Activated T-cell treated with anti-CD3 and anti-CD28 coated beads, Interleukin-2, amount 50 U/mL, for 4 hours (primary cell): Measurements from ENCODE around the gene SPTA1. TPM values are rescaled to one million over a fixed set of nuclear protein-coding genes. Genes with fewer than 3 reads are reported as not detected.

Source experiments
- ATAC-seq, 2 donors: fragments of 200-7000 bp; cut with Tn5 transposase; one replicate each; pipeline ENCODE4 v1.10.0; 2021
- DNase-seq: peaks from one replicate; pipeline ENCODE4 v3.0.0-alpha.2; 2020
- H3K27me3 Mint-ChIP-seq: one replicate; pipeline ENCODE4 v1.8.0; 2021; ENCODE audit warnings: low read depth, mixed read lengths
- H3K36me3 Mint-ChIP-seq: one replicate; pipeline ENCODE4 v1.8.0; 2022; ENCODE audit warnings: mixed read lengths; ENCODE audit not compliant: insufficient read depth
- H3K4me1 Mint-ChIP-seq: one replicate; pipeline ENCODE4 v1.8.0; 2021; ENCODE audit warnings: low read depth, mixed read lengths
- H3K4me3 Mint-ChIP-seq: one replicate; pipeline ENCODE4 v1.8.0; 2021; ENCODE audit warnings: mild to moderate bottlenecking, moderate library complexity, mixed read lengths
- H3K9me3 Mint-ChIP-seq: one replicate; pipeline ENCODE4 v1.8.0; 2021; ENCODE audit warnings: mixed read lengths
- total RNA-seq, 3 donors: library from RNA; stranded (reverse); gene quantifications; one replicate each; pipeline ENCODE4 v1.2.1, GENCODE V29; 2021

The SPTA1 gene
- total RNA-seq, 3 donors from 2014 or later: 0.40 TPM; not detected in 1

GRCh38 chr1:158652721-158653334 is 33.7 kb downstream of the SPTA1 start:
- Mint-ChIP-seq H3K9me3 (no peaks in the 10 kb centered on the region), H3K27me3 (no peaks in the 10 kb centered on the region), H3K4me3 (no peak overlapping the region), H3K4me1 (peaks cover 11% of the 10 kb centered on the region), H3K36me3 (no peaks in the 10 kb centered on the region)
- ATAC-seq (no peak), DNase-seq (no peak)

- ATAC-seq (no peak), DNase-seq (no peak)
- Mint-ChIP-seq H3K36me3 (no peaks in the 10 kb centered on the region), H3K4me1 (peaks cover 21% of the 10 kb centered on the region), H3K9me3 (no peaks in the 10 kb centered on the region), H3K4me3 (no peak overlapping the region), H3K27me3 (no peaks in the 10 kb centered on the region)
These were observed 37.5 kb downstream of the SPTA1 start for GRCh38 chr1:158649052-158649451.

DNA sequence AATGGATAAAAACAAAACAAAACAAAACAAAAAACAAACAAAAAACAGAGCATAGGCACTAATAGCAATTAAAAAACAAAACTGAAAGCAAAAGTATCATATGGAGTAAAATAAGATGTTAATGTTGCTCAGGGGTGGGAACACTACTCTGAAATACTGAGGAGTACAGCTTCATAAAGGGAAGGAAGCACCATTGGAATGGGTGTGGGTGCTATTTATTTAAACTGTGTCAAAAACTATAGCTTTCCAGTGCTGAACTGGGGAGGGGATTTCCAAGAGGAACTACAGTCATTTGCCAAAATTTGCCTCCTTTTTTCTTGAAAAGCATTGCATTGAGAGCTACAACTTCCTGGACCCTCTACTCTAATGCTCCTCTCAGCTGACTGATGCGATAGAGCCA is 40.0 kb downstream of the SPTA1 start:
- no peaks in the 10 kb centered on the region for H3K9me3 Mint-ChIP-seq
- DNase-seq (no peak), ATAC-seq (no peak)
- no peaks in the 10 kb centered on the region for H3K36me3 Mint-ChIP-seq
- peaks cover 14% of the 10 kb centered on the region for H3K4me1 Mint-ChIP-seq
- H3K27me3 Mint-ChIP-seq: no peaks in the 10 kb centered on the region
- peak overlapping the region; percentile 7 for H3K4me3 Mint-ChIP-seq

- no peak overlapping the region for H3K4me3 Mint-ChIP-seq
- no peaks in the 10 kb centered on the region for H3K36me3 Mint-ChIP-seq
- H3K4me1 Mint-ChIP-seq: peaks cover 14% of the 10 kb centered on the region
- no peaks in the 10 kb centered on the region for H3K9me3 Mint-ChIP-seq
- no peak for ATAC-seq
- DNase-seq: no peak
- H3K27me3 Mint-ChIP-seq: no peaks in the 10 kb centered on the region
These were observed 42.1 kb downstream of the SPTA1 start for GRCh38 chr1:158644449-158644848.

DNA sequence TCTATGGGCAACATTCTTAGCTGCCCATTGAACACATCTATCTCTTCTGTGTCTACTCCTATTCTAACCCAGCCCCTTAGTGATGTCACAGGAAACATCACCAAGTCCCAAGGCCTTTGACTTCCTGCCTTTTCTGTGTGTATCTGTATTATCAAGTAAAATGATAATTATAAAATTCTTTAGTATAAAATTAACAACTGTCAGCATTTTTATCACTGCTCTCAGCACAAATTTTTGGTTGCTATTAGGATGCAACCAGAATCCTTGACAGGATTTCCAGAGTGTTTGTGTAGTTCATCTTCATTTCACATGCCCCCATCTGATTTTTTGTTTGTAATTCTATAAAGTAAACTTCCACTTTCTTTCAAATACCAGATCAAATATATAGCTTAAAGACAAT is 47.6 kb downstream of the SPTA1 start:
- no peak for ATAC-seq
- Mint-ChIP-seq H3K4me1 (no peaks in the 10 kb centered on the region), H3K4me3 (no peak overlapping the region), H3K27me3 (no peaks in the 10 kb centered on the region), H3K9me3 (no peaks in the 10 kb centered on the region), H3K36me3 (no peaks in the 10 kb centered on the region)
- DNase-seq: no peak

DNA sequence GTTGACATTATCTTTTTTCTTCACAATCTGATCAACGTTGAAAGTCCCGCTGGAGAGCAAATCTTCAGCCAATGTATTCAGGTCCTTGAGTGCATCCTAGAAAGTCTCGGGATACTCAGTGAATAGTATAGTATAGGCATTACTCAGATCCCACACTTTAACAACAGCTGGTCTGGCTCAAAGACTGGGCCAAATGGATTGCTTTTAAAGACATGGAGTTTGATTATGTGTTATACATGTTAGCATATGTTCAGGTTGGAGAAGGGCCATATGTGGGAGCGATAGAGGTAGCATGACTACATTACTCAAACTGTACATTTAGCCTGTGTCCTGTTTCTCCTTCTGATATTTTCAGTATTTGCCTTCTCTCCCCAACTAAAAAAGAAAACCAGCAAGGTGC is 48.4 kb downstream of the SPTA1 start:
- Mint-ChIP-seq H3K27me3 (no peaks in the 10 kb centered on the region), H3K36me3 (no peaks in the 10 kb centered on the region), H3K4me1 (no peaks in the 10 kb centered on the region), H3K9me3 (no peaks in the 10 kb centered on the region), H3K4me3 (no peak overlapping the region)
- ATAC-seq (no peak), DNase-seq (no peak)

GRCh38 chr1:158613764-158614163 is 72.8 kb downstream of the SPTA1 start:
- Mint-ChIP-seq H3K9me3 (no peaks in the 10 kb centered on the region), H3K4me3 (no peak overlapping the region), H3K27me3 (peaks cover 8% of the 10 kb centered on the region), H3K4me1 (no peaks in the 10 kb centered on the region), H3K36me3 (no peaks in the 10 kb centered on the region)
- no peak for DNase-seq
- no peak for ATAC-seq

GRCh38 chr1:158611916-158612315 is 74.6 kb downstream of the SPTA1 start:
- no peaks in the 10 kb centered on the region for H3K4me1 Mint-ChIP-seq

GRCh38 chr1:158607296-158607695 is 79.2 kb downstream of the SPTA1 start:
- Mint-ChIP-seq H3K9me3 (no peaks in the 10 kb centered on the region), H3K4me1 (no peaks in the 10 kb centered on the region), H3K36me3 (no peaks in the 10 kb centered on the region), H3K4me3 (no peak overlapping the region), H3K27me3 (no peaks in the 10 kb centered on the region)
- DNase-seq: no peak
- no peak for ATAC-seq

More at GRCh38 chr1:158611916-158612315, 74.6 kb downstream of the SPTA1 start:
- no peak for ATAC-seq
- no peak for DNase-seq
- Mint-ChIP-seq H3K27me3 (no peaks in the 10 kb centered on the region), H3K4me3 (no peak overlapping the region), H3K36me3 (no peaks in the 10 kb centered on the region), H3K9me3 (no peaks in the 10 kb centered on the region)

DNA sequence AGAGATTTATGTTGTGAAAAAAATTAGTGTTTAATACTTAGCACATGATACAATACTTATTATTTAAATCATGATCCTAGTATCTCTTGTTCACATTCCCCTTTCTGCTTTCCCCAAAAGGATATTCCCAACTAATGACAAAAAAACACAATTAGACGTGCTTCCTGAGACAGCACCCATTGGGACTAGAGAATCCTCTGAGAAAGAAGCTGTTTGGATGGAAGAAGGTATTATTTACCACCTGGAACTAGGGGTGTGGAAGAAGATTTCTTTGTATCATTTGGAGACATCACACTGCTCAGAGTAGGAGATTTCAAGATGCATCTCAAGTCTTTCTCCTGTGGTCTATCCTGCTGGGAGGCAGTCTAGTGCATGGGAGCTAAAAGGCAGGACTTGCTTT is 81.5 kb downstream of the SPTA1 start, which contains the start of gene OR10Z1:
Gene OR10Z1 (plus strand): TSS at position 301 of the 400 bp plus-strand sequence. CDS start 1,171 bp downstream, outside the sequence.
- DNase-seq (no peak), ATAC-seq (no peak)
- Mint-ChIP-seq H3K4me3 (no peak within 1 kb of the TSS), H3K4me1 (no peaks in the 10 kb centered on the region), H3K27me3 (no peaks in the 10 kb centered on the region), H3K36me3 (no peaks in the 10 kb centered on the region), H3K9me3 (peaks cover 4% of the 10 kb centered on the region)

GRCh38 chr1:158600735-158601134 is 85.8 kb downstream of the SPTA1 start:
- DNase-seq: no peak
- no peak for ATAC-seq
- Mint-ChIP-seq H3K27me3 (peaks cover 9% of the 10 kb centered on the region), H3K36me3 (peaks cover 2% of the 10 kb centered on the region), H3K9me3 (peaks cover 34% of the 10 kb centered on the region), H3K4me3 (no peak overlapping the region), H3K4me1 (no peaks in the 10 kb centered on the region)

DNA sequence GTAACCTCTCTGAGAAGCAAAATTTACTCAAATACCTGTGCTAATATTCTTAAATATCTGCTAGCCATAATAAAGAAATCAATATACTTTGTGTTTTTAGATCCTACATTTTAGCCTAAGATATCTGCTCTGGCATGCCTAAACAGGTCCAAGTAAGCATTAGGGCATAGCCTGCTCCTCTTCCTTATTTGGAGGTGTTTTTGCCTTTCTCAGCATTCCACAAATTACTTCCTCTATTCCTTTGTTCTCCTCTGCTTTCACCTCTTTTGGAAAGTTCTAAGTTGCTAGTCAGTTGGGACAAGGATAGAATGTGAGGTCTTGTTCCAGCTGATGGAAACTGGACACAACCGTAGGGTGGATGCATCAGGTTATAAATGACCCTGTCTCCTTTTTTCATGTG is 99.6 kb downstream of the SPTA1 start:
- H3K36me3 Mint-ChIP-seq: no peaks in the 10 kb centered on the region
- H3K4me3 Mint-ChIP-seq: no peak overlapping the region
- H3K4me1 Mint-ChIP-seq: no peaks in the 10 kb centered on the region
- H3K27me3 Mint-ChIP-seq: peaks cover 22% of the 10 kb centered on the region
- no peak for DNase-seq
- peaks cover 9% of the 10 kb centered on the region for H3K9me3 Mint-ChIP-seq
- no peak for ATAC-seq

DNA sequence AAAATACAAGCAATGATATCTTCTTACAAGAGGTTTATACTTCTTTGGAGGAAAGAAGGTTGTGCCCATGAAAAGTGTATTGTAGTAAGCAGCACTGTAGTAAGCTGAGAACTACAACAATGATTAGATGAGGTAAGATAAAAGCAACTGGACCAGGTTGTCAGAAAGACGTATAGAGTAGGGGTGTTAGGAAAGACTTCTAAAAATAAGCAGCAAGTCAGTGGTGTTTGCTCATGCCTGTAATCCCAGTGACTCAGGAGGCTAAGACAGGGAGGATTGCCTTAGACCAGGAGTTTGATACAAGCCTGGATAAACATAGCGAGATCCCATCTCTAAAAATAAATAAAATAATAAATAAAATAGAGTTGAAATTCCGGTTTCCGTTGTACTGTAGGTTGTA is 102.6 kb downstream of the SPTA1 start:
- ATAC-seq (no peak), DNase-seq (no peak)
- H3K9me3 Mint-ChIP-seq: peaks cover 7% of the 10 kb centered on the region
- H3K27me3 Mint-ChIP-seq: peaks cover 17% of the 10 kb centered on the region
- no peaks in the 10 kb centered on the region for H3K4me1 Mint-ChIP-seq
- H3K36me3 Mint-ChIP-seq: no peaks in the 10 kb centered on the region
- H3K4me3 Mint-ChIP-seq: no peak overlapping the region

DNA sequence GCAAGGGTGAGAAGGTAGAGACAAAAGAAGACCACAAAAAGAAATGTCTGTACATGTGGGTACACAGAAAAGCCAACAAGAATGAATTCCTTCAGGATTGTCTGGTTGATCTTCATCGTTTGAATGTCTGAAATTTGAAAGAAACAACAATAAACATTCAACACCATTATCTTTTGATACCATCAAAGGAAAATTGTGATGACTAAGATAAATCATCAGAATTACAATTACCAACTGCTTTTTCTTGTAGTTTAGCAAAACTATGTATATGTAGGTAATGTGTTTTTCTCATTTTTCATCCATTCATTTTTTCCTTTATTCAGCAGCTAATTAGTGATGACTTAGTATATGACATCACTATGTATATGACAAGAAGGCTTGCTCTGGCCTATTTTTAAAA is 106.8 kb downstream of the SPTA1 start, which contains the start of gene OR10X1:
Gene OR10X1 (minus strand): TSS at position 167 of the 400 bp plus-strand sequence. CDS start 0 bp downstream, at position 167.
- Mint-ChIP-seq H3K4me1 (no peaks in the 10 kb centered on the region), H3K36me3 (no peaks in the 10 kb centered on the region), H3K9me3 (no peaks in the 10 kb centered on the region), H3K4me3 (no peak within 1 kb of the TSS), H3K27me3 (peaks cover 20% of the 10 kb centered on the region)
- ATAC-seq: no peak
- DNase-seq: no peak

GRCh38 chr1:158577561-158577960 is 109.0 kb downstream of the SPTA1 start:
- no peak overlapping the region for H3K4me3 Mint-ChIP-seq
- no peaks in the 10 kb centered on the region for H3K4me1 Mint-ChIP-seq
- ATAC-seq (no peak), DNase-seq (no peak)
- no peaks in the 10 kb centered on the region for H3K9me3 Mint-ChIP-seq
- no peaks in the 10 kb centered on the region for H3K36me3 Mint-ChIP-seq
- H3K27me3 Mint-ChIP-seq: peaks cover 13% of the 10 kb centered on the region
